NCI-H510A (cell line): ENCODE results near the gene MT1M.

Experiments
- DNase-seq: peaks from one replicate; lab custom pipeline; 2025; lab: John Stamatoyannopoulos, UW

The MT1M gene

DNA sequence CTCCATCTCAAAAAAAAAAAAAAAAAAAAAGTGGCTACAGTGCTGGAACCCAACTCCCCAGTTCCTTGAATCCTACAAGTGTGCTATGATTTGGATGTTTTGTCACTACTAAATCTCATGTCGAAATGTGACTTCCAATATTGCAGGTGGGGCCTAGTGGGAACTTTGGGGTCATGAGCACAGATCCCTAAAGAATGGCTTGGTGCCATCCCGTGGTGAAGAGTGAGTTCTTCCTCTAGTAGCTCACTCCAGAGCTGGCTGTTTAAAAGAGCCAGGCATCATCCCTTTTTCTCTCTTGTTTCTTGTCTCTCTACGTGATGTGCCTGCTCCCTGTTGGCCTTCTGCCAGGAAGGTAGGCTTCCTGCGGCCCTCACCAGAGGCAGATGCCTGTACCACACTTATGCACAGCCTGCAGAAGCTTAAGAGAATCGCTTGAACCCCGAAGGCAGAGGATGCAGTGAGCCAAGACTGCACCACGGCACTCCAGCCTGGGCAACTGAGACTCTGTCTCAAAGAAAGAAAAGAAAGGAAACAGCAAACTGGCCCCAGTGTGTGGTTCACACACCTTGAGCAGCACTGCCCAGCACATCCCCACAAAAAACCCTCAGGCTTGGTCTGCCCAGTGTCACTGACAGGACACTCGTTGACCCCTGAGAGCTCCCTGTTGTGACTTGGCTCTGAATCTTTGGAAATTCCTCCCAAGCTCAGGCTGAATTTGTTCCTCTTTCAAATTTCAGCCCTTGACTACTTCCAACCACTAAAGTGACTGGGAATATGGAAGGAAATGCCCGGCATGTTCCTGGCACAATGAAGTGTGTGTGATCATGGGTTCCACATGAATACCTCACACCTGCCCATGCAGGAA is 3.7 kb upstream of the MT1M start:
- DNase-seq, result no peak

DNA sequence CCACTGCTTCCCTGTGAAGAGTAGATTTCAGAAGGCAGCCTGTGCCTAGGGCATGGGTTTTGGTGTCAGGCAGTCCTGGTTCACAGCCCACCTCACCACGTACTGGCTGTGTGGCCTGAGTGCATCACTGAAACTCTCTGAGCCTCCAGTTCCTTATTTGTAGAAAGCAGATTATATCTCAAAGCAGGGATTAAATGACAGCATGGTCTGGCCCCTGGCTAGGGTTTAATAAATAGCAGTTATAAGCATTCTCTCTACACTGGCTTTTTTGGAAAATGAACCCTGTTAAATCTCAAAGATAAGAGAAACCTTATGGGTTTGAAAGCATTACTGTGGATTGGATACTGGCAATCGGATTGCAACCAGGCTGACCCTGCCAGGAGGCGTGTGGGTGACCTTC is 2.9 kb upstream of the MT1M start:
- DNase-seq, result no peak

- no peak for DNase-seq
Observed at GRCh38 chr16:56630134-56630533, 2.3 kb upstream of the MT1M start.

DNA sequence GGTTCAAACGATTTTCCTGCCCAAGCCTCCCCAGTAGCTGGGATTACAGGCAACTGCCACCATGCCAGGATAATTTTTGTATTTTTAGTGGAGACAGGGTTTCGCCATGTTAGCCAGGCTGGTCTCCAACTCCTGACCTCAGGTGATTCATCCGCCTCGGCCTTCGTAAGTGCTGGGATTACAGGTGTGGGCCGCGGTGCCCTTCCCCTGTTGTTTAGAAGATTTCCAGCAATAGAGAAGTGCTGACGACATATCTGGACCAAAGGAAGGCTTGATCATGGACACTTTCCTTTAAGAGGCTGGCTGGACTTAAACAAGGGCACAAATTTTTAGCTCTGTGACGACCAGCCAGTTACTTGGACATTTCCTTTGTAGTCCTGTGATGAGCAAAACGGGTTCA is 1.3 kb upstream of the MT1M start:
- no peak for DNase-seq

DNA sequence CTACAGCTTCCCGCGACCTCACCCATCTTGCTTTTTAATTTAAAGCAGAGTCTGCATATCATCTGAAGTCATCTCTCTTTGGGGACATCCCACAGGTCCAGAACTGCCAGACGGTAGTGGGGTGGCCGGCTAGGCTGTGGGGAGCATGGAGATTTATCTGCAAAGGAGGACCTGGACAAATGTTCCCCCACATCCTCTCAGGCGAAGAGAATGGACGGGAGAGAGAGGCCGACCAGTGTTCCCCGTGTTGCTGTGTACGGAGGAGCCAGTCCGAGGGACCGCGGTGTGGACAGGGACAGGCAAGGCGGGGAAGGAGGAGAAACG is 665 bp upstream of the MT1M start:
- DNase-seq, result no peak

GRCh38 chr16:56632848-56633365 is 448 bp downstream of the MT1M start:
- DNase-seq, result no peak

DNA sequence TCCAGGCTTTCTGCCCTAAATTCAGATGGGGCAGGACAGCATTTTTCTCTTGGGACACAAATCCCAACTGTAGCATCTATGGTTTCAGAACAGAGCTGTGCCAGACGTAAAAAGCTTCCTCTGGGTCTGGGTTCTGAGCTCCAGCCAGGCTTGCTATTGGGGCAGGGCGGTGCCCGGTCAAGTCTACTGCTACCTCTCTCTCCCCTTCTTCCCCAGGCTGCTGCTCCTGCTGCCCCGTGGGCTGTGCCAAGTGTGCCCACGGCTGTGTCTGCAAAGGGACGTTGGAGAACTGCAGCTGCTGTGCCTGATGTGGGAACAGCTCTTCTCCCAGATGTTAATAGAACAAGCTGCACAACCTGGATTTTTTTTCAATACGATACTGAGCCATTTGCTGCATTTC is 1.1 kb downstream of the MT1M start:
- no peak for DNase-seq

DNA sequence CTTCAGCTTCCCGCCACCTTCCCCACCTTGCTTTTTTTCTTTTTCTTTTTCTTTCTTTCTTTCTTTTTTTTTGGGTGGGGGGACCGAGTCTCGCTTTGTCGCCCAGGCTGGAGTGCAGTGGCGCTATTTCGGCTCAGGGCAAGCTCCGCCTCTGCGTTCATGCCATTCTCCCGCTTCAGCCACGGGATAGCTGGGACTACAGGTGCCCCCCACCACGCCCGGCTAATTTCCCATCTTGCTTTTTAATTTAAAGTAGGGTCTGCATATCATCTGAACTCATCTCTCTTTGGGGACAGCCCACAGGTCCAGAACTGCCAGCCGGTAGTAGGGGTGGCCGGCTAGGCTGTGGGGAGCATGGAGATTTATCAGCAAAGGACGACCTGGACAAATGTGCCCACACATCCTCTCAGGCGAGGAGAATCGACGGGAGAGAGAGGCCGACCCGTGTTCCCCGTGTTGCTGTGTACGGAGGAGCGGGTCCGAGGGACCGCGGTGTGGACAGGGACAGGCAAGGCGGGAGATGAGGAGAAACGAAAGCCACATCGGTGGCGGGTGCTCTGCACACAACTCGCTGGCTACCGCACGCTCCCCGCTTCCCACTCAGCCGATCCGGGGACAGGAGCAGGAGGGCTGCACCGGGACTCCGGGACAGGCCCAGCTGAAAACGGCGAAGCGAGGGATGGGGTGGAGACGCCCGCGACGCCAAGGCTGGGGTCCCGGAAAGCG is 2.4 kb downstream of the MT1M start:
- DNase-seq, result no peak

DNA sequence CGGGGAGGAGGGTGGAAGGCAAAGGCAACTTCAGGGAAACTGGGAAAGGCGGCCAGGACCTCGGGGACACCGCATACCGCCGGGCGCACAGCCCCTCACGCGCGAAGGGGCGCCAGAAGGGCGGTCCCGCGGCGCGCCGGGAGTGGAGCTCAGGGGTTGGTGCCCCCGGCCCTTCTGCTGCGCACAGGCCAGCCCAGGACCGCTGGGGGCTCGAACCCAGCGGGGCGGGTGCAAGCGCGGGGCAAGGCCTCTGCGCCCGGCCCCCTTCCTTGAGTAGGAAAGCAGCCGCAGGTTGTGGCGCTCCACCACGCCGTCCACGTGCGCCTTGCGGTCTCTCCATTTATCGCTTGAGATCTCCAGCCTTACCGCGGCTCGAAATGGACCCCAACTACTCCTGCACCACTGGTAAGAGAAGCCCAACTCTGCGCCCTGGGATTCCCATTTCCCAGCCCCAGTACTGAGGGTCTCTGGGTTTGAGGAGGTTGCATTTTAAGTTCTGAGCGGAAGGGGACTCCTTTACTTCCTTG is 3.0 kb downstream of the MT1M start:
- DNase-seq, result no peak

GRCh38 chr16:56636616-56637413 is 4.4 kb downstream of the MT1M start:
- DNase-seq, result no peak

DNA sequence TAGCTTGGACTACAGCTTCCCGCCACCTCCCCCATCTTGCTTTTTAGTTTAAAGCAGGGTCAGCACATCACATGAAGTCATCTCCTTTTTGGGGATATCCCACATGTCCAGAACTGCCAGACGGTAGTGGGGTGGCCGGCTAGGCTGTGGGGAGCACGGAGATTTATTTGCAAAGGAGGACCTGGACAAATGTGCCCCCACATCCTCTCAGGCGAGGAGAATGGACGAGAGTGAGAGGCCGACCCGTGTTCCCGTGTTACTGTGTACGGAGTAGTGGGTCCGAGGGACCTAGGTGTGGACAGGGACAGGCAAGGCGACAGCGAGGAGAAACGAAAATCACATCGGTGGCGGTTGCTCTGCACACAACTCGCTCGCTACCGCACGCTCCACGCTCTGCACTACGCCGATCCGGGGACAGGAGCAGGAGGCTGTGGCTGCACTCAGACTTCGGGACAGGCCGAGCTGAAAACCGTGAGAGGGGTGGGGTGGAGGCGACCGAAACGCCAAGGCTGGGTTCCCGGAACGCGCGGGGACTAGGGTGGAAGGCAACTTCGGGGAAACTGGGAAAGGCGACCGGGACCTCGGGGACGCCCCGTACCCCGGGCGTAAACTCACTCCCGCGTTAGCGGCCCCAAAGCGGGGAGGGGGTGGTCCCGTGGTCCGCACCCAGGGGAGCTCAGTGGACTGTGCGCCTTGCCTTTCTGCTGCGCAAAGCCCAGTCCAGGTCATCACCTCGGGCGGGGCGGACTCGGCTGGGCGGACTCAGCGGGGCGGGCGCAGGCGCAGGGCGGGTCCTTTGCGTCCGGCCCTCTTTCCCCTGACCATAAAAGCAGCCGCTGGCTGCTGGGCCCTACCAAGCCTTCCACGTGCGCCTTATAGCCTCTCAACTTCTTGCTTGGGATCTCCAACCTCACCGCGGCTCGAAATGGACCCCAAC is 5.6 kb downstream of the MT1M start, which contains the start of gene MT1A:
Gene MT1A (plus strand): TSS at position 853 of the 937 bp plus-strand sequence. CDS start 73 bp downstream, at position 926.
- no peak for DNase-seq

GRCh38 chr16:56639045-56639444 is 6.6 kb downstream of the MT1M start:
- DNase-seq, result no peak

GRCh38 chr16:56640076-56640475 is 7.6 kb downstream of the MT1M start:
- no peak for DNase-seq

DNA sequence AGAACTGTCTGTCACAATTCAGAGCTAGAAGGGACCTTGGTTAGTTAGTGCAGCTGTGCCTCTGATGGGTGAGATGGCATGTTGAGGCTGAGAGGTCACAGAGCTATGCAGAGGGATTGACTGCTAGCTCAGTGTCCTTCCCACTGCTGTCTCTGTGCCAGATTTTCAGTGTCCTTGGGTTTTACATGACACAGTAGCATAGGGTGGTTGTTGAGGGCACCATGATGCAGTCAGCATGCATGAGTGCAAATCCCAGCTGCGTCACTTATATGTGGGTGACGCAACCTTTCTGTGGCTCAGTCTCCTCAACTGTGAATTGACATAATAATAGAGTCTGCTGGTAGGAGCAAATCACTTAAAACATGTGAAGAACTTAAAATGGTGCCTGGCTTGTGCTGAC is 8.7 kb downstream of the MT1M start:
- no peak for DNase-seq

- peak; percentile 58 for DNase-seq
Observed at GRCh38 chr16:56643080-56643778, 10.8 kb downstream of the MT1M start.

- no peak for DNase-seq
Observed at GRCh38 chr16:56643833-56644232, 11.4 kb downstream of the MT1M start.

- no peak for DNase-seq
Observed at GRCh38 chr16:56645311-56645710, 12.9 kb downstream of the MT1M start.

- DNase-seq, result no peak
Observed at GRCh38 chr16:56645838-56646237, 13.4 kb downstream of the MT1M start.

- no peak for DNase-seq
Observed at GRCh38 chr16:56647641-56648431, 15.4 kb downstream of the MT1M start.

- no peak for DNase-seq
Observed at GRCh38 chr16:56649271-56649670, 16.8 kb downstream of the MT1M start.
